Stomach smooth muscle (tissue), 2 donors: ENCODE data around the gene SLC39A11.

Experiments used
- H3K27ac ChIP-seq: one replicate; pipeline ENCODE4 v1.7.0; 2013; ENCODE audit warnings: mild to moderate bottlenecking, low read length, inconsistent platforms
- H3K27me3 ChIP-seq, 2 donors: one replicate each; pipeline ENCODE4 v1.7.0; 2013; ENCODE audit warnings: low read length in 2 of 2; ENCODE audit not compliant: insufficient read depth in 2 of 2, control insufficient read depth in 1 of 2
- H3K36me3 ChIP-seq, 2 donors: one replicate each; pipeline ENCODE4 v1.7.0; 2013; ENCODE audit warnings: low read length in 2 of 2; ENCODE audit not compliant: control insufficient read depth in 2 of 2, insufficient read depth in 2 of 2
- H3K4me1 ChIP-seq: one replicate; pipeline ENCODE4 v1.7.0; 2013; ENCODE audit warnings: low read length; ENCODE audit not compliant: control insufficient read depth, insufficient read depth
- H3K4me3 ChIP-seq, 2 donors: one replicate each; pipeline ENCODE4 v1.7.0; 2013; ENCODE audit warnings: low read length in 2 of 2
- H3K9ac ChIP-seq, 2 donors: one replicate each; pipeline ENCODE4 v1.7.0; 2013; ENCODE audit warnings: low read length in 2 of 2, mild to moderate bottlenecking in 1 of 2
- H3K9me3 ChIP-seq, 2 donors: one replicate each; pipeline ENCODE4 v1.7.0; 2013; ENCODE audit warnings: low read length in 2 of 2; ENCODE audit not compliant: control insufficient read depth in 2 of 2
- donor health status: healthy.
- donor health status: Pancreatic carcinoma.

Gene SLC39A11

DNA sequence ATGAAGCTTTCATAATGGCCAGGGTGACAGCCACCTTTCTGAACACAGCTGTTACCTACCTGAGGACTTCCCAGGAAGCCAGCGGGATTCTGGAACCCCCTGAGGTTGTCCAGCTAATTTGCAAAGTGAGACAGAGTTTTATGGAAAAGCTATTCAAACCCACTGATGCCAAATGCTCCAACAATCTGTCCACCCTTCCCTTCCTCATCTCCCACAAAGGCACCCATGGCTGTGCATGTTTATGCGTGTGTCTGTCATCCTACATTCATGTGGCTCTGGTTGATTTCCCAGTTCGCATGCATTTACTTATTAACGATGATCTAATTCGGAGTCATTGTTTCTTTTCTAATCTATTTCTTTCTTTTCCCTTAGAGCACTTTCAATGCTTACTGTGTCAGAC lies 217.1 kb downstream of the SLC39A11 start:
- Histone ChIP-seq H3K4me1 (no peaks in the 10 kb centered on the region), H3K27me3 (no peaks in the 10 kb centered on the region), H3K9ac (no peak overlapping the region), H3K36me3 (no peaks in the 10 kb centered on the region), H3K27ac (no peak overlapping the region), H3K4me3 (no peak overlapping the region), H3K9me3 (peaks cover 7 to 20% of the 10 kb centered on the region in 2 donors)

DNA sequence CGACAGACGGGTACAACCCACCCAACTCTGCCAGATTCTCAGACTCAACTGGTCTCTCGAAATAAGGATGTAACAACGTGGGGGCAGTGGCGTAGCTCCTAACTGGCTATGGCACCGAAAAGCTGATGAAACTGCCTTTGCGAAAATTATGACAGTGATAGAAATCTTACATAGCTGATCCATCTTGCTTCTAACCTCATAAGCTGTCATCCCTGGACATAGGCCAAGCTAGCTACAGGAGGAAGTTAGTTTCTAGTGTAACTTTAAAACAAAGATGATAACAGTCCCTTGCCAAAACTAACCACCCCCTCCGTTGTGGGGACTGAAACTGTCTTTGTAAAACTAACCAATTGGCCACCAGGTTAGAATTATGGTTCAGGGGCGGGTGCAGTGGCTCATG lies 220.1 kb downstream of the SLC39A11 start:
- Histone ChIP-seq H3K27ac (no peak overlapping the region), H3K27me3 (no peaks in the 10 kb centered on the region), H3K9ac (no peak overlapping the region), H3K36me3 (no peaks in the 10 kb centered on the region), H3K9me3 (no peaks in the 10 kb centered on the region), H3K4me1 (no peaks in the 10 kb centered on the region), H3K4me3 (no peak overlapping the region)

DNA sequence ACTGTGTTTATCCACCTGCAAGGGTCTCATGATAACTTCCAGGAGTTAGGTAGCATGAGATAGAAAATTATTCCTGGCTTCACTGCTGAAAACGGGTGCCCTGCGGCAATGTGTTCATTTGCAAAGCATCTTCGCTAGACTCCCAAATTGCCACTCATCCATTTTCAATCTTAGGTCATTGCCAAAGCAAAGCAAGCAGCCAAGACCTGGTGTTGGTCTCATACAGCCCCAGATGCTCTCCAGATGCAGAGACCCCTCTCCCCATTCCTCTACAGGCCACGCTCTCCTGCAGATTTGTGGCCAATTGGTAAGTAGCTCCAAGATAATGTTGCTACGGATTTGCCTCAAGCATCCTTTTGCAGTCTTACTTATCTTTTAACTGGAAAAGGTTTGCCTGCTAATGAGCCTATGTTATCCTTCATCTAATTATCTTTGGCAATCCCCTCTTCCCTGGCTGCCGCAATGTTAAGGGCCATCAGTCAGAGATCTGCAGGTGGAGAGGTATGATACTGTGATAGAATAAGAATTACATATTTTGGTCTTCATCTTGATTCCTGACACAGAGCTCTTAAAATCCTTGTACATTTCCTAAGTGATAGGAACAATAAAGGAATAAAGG lies 222.0 kb downstream of the SLC39A11 start:
- no peaks in the 10 kb centered on the region for H3K4me1 ChIP-seq
- H3K36me3 ChIP-seq = no peaks in the 10 kb centered on the region
- no peak overlapping the region for H3K27ac ChIP-seq
- H3K9me3 ChIP-seq = peaks cover 0 to 3% of the 10 kb centered on the region in 2 donors
- H3K4me3 ChIP-seq = no peak overlapping the region
- H3K27me3 ChIP-seq = no peaks in the 10 kb centered on the region
- H3K9ac ChIP-seq = no peak overlapping the region

GRCh38 chr17:72869630-72870029 lies 222.9 kb downstream of the SLC39A11 start:
- Histone ChIP-seq H3K4me3 (no peak overlapping the region), H3K4me1 (no peaks in the 10 kb centered on the region), H3K27me3 (no peaks in the 10 kb centered on the region), H3K36me3 (no peaks in the 10 kb centered on the region), H3K9ac (no peak overlapping the region), H3K9me3 (peaks cover 0 to 3% of the 10 kb centered on the region in 2 donors), H3K27ac (no peak overlapping the region)

DNA sequence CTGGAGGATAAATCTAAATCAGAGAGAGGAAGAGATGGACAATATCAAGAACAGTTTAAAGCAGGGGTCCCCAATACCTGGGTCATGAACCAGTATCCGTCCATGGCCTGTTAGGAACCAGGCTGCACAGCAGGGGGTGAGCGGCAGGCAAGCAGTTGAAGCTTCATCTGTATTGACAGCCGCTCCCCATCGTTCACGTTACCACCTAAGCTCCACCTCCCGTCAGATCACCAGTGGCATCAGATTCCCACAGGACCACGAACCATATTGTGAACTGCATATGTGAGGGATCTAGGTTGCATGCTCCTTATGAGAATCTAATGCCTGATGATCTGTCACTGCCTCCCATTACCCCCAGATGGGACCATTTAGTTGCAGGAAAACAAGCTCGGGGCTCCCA lies 226.5 kb downstream of the SLC39A11 start:
- Histone ChIP-seq H3K27ac (no peak overlapping the region), H3K36me3 (no peaks in the 10 kb centered on the region), H3K4me3 (no peak overlapping the region), H3K27me3 (no peaks in the 10 kb centered on the region), H3K9me3 (peaks cover 0 to 3% of the 10 kb centered on the region in 2 donors), H3K4me1 (no peaks in the 10 kb centered on the region), H3K9ac (no peak overlapping the region)

- Histone ChIP-seq H3K9ac (no peak overlapping the region), H3K9me3 (peaks cover 0 to 3% of the 10 kb centered on the region in 2 donors)
Observed at GRCh38 chr17:72863526-72864211, 228.8 kb downstream of the SLC39A11 start.

DNA sequence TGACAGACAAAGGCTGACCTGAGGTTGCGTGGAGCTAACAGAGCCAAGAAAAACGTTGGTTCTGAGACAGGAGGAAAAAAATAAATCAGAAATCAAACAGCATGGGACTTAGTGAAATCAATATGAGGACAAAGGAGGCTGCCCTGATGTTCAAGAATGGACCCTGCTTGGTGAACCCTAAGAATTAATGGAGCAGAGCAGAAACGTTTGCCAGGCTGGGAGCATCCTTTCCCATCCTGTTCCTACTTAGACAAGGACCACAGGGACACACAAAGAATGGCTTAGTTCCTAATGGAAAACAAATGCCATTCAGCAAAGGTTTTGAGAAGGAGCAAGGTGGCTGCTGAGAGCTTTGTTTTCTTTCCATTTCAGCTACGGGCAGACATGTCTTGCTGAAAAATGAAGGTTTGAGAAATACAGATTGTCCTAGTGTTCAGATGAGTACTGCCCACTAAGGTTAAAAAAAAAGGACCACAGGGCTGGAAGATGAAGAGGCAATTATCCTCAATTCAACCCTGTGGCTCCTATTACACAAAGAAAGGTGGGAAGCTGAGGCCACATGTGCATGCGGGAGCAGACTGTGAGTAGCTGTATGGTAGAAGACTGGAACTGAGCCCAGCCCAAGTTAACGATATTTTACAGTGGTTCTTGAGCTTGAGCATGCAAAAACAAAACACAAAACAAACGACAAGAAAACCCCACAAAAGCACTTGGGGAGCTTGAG lies 230.1 kb downstream of the SLC39A11 start:
- Histone ChIP-seq H3K36me3 (no peaks in the 10 kb centered on the region), H3K27ac (no peak overlapping the region), H3K4me1 (no peaks in the 10 kb centered on the region), H3K9ac (no peak overlapping the region), H3K4me3 (no peak overlapping the region), H3K9me3 (peaks cover 0 to 3% of the 10 kb centered on the region in 2 donors), H3K27me3 (no peaks in the 10 kb centered on the region)

More at GRCh38 chr17:72863526-72864211, 228.8 kb downstream of the SLC39A11 start:
- H3K4me3 ChIP-seq = no peak overlapping the region
- H3K36me3 ChIP-seq = no peaks in the 10 kb centered on the region
- H3K4me1 ChIP-seq = no peaks in the 10 kb centered on the region
- no peaks in the 10 kb centered on the region for H3K27me3 ChIP-seq
- H3K27ac ChIP-seq = no peak overlapping the region

GRCh38 chr17:72861811-72862210 lies 230.7 kb downstream of the SLC39A11 start:
- no peak overlapping the region for H3K4me3 ChIP-seq
- H3K4me1 ChIP-seq = no peaks in the 10 kb centered on the region
- H3K27me3 ChIP-seq = no peaks in the 10 kb centered on the region
- no peaks in the 10 kb centered on the region for H3K36me3 ChIP-seq
- H3K9me3 ChIP-seq = peaks cover 0 to 3% of the 10 kb centered on the region in 2 donors
- no peak overlapping the region for H3K27ac ChIP-seq
- no peak overlapping the region for H3K9ac ChIP-seq

GRCh38 chr17:72860778-72861177 lies 231.7 kb downstream of the SLC39A11 start:
- H3K36me3 ChIP-seq = no peaks in the 10 kb centered on the region
- no peaks in the 10 kb centered on the region for H3K27me3 ChIP-seq
- no peaks in the 10 kb centered on the region for H3K4me1 ChIP-seq
- no peak overlapping the region for H3K4me3 ChIP-seq
- no peak overlapping the region for H3K27ac ChIP-seq
- H3K9ac ChIP-seq = no peak overlapping the region
- H3K9me3 ChIP-seq = no peaks in the 10 kb centered on the region

DNA sequence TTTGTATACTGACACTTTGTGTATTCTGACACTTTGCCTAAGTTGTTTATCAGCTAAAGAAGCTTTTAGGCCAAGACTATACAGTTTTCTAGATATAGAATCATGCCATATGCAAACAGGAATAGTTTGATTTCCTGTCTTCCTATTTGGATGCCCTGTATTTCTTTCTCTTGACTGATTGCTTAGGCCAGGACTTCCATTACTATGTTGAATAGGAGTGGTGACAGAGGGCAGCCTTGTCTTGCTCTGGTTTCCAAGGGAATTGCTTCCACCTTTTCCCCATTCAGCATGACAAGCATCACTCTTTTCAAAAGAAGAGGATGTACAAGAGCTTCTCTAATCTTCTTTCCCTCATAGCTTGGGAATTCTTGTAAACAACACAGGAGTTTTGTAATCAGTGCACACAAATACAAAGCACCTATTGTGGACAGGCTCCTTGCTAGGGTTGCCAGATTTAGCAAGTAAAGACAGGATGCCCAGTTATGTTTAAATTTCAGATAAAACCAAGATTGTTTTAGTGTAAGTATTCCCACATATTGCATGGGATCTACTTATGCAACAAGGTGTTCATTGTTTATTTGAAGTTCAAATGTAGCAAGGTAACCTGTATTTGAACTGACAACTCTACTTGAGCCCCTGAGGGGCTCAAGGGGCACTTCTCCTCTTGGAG lies 233.5 kb downstream of the SLC39A11 start:
- Histone ChIP-seq H3K9me3 (no peaks in the 10 kb centered on the region), H3K9ac (no peak overlapping the region), H3K4me3 (no peak overlapping the region), H3K36me3 (no peaks in the 10 kb centered on the region), H3K27me3 (no peaks in the 10 kb centered on the region), H3K27ac (no peak overlapping the region), H3K4me1 (no peaks in the 10 kb centered on the region)
